VCaP (cell line): ENCODE results near the gene HES5.
A peak's percentile ranks its signal among the peaks of the same experiment; 100 is the strongest.

Experiments
- H3K27ac ChIP-seq: fragments of 450-650 bp; 2 replicates; pipeline ENCODE4 v1.5.1; 2017
- TF ChIP-seq, protein P1 (sequence below): fragments of 450-650 bp; conservative IDR thresholded peaks from 2 replicates; pipeline ENCODE4 v1.5.1; 2017; ENCODE audit warnings: mild to moderate bottlenecking, moderate library complexity

HES5 gene

DNA sequence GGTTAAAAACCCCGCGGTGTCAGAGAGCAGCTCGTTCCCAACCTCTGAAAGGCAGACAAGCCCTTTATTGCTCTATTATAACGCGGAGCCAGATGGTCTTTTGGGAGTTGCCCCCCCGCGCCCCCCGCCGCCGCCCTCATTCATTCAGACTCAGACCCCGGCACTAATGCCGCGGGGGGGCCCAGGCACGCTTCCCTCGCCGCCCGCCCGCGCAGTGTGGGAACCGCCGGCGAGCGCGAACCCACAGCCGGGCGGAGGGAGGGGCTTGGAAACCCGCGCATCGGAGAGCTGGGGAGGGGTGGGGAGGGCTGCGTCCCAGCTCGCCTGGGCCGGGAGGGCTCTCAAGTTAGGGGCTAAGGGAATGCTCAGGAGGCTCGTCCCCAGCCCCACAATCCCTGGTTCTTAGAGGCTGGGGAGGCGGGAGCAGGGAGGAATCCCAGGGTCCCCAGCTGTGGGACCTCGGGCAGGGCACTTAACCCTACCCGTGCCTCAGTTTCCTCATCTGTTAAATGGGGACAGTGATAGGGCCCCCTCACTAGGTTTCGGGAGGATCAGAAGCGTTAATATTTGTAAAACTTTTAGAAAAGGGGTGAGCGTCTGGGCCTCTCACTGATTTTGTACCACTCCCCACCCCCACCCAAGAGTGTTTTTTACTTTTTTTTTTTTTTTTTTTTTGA, 10.9 kb upstream of the HES5 start:
- H3K27ac ChIP-seq, result peak overlapping the region; percentile 3; the same call in 1 of the 2 replicates
- TF ChIP-seq, protein P1, sequence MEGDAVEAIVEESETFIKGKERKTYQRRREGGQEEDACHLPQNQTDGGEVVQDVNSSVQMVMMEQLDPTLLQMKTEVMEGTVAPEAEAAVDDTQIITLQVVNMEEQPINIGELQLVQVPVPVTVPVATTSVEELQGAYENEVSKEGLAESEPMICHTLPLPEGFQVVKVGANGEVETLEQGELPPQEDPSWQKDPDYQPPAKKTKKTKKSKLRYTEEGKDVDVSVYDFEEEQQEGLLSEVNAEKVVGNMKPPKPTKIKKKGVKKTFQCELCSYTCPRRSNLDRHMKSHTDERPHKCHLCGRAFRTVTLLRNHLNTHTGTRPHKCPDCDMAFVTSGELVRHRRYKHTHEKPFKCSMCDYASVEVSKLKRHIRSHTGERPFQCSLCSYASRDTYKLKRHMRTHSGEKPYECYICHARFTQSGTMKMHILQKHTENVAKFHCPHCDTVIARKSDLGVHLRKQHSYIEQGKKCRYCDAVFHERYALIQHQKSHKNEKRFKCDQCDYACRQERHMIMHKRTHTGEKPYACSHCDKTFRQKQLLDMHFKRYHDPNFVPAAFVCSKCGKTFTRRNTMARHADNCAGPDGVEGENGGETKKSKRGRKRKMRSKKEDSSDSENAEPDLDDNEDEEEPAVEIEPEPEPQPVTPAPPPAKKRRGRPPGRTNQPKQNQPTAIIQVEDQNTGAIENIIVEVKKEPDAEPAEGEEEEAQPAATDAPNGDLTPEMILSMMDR, result no peak

DNA sequence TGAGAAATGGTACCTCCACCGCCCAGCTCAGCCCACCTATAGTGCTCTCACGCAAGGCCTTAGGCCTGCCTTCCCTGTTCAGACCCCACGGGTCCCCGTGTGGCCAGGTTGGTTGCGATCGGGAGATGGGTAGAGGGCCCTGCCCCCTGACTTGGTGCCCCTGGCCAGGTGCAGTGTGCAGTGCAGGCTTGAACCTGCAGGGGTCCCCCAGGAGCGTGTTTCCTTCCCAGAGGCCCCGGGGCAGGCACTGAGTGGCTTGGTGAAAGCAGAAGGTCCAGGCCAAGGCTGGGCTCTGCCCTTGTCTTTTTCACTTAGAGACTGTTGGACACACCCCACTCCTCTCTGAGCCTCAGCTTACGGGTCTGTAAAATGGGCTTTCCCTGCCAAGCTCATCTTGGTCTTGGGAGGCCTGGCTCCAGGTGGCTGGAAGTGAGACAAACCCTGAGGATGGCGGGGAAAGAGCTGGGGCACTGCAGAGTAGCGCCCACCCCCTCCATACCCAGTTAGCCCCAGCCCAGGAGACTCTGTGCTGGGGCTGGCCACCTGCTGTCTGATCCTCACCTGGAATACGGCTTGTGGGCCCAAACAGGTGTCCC, 9.3 kb upstream of the HES5 start:
- TF ChIP-seq, protein P1, result peak; percentile 24; the same call in 1 of the 2 replicates
- no peak overlapping the region for H3K27ac ChIP-seq

DNA sequence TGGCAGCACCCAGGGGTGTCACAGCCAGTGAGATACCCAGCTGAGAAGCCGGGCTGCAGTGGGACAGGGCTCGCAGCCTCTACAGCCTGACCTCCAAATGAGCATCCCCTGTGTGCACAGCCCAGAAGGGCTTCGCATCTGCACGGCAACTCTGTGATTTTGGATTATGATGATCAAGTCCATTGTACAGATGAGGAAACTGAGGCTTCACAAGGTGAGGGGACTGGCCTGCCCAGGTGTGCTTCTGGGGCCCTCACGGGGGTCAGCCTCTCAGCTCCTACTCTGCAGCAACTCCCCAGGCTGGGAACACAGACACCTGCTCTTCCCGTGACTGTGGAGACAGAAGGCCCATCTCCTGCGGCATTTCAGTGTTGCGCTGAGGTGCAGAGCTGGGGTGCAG, 8.8 kb upstream of the HES5 start:
- H3K27ac ChIP-seq, result no peak overlapping the region
- TF ChIP-seq, protein P1, result no peak

DNA sequence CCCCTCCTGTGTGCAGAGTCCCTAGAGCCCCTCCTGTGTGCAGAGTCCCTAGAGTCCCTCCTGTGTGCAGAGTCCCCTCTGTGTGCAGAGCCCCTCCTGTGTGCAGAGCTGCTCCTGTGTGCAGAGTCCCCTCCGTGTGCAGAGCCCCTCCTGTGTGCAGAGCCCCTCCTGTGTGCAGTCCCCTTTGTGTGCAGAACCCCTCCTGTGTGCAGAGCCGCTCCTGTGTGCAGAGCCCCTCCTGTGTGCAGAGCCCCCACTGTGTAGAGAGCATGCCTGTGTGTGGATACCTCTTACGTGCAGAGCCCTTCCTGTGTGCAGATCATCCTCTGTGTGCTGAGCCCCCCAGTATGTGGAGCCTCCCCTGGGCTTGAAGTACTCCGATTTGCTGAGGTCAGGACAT, 8.3 kb upstream of the HES5 start:
- TF ChIP-seq, protein P1, result no peak
- H3K27ac ChIP-seq, result no peak overlapping the region

DNA sequence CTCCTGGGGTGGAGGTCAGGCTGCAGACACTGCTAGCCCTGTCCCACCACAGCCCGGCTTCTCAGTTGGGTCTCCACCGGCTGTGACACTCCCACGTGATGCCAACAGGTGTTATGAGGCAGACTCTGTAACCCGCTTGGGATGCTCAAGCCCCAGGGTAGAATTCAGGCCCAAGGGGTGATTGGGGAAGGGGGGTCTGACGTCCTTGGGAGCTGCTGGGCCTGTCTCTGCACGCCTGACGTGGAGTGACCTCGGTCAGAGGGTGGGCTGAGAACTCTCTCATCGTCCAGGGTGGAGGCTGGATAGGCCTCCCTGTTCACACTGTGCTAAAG, 7.7 kb upstream of the HES5 start:
- TF ChIP-seq, protein P1, result no peak
- H3K27ac ChIP-seq, result no peak overlapping the region

DNA sequence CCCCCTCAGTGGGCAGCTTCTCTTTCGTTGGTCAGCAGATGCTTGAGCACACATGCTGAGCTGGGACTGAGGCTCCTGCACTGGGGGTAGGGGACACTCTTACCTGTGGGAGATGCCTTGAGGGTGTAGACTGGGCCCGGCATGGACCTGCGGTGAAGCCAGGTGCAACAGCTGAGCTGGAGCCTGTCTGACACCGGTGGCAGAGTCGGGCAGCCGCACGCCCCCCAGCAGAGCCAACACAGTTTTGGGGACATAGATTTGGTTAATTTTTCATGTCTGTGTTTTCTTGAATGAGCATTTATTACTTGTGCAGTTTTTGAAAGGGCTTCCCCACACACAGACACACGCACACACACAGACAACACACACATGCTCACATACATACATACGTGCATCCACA, 5.9 kb upstream of the HES5 start:
- TF ChIP-seq, protein P1, result no peak
- no peak overlapping the region for H3K27ac ChIP-seq

DNA sequence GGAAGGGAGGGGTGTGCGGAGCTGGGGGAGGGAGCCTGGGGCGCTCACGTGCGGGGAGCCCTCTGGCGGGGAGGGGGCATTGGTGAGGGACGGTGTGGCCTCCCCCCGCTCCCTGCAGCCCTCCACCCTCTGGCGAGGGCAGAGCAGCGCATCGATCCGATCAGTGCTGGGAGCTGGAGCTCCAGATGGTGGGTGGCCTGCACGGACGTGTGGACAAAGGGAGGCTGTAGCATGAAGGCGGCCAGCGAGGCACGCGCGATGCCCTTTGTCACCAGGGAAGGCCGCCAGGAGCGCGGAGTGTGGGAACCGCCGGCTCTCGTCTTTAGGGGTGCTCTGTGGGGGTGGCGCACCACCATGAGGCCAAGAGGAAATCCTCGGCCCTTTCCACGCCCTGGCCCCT, 5.4 kb upstream of the HES5 start:
- TF ChIP-seq, protein P1, result no peak
- no peak overlapping the region for H3K27ac ChIP-seq
